HFF-Myc (cell line): ENCODE measurements around the gene PRAMEF20.
"Not testable (repeated sequence)": the region's sequence is repeated elsewhere in the genome, so short reads cannot be mapped to it uniquely, and the experiment has no call there.

Experiments used
- DNase-seq: peaks from one replicate; pipeline ENCODE4 v3.0.0-alpha.2; 2011; ENCODE audit warnings: low read depth; ENCODE audit errors: extremely low read depth
- H3K4me3 ChIP-seq: replicated peaks from 2 replicates; pipeline ENCODE4 v1.5.1; 2011; ENCODE audit warnings: low read depth, mild to moderate bottlenecking, control low read depth, low read length
- CTCF ChIP-seq: IDR thresholded peaks from 2 replicates; pipeline ENCODE4 v1.5.1; 2012; ENCODE audit warnings: mild to moderate bottlenecking, low read depth, low read length, control low read depth; ENCODE audit errors: missing control alignments

Gene PRAMEF20

GRCh38 chr1:13410150-13410549, at the start of gene PRAMEF20:
Gene PRAMEF20 (plus strand): TSS chr1:13410450. CDS start chr1:13416355, 5,905 bp downstream.
- H3K4me3 ChIP-seq, DNase-seq: not testable (repeated sequence)

GRCh38 chr1:13362364-13362763, 47.9 kb upstream of the PRAMEF20 start:
- DNase-seq, H3K4me3 ChIP-seq: not testable (repeated sequence)

GRCh38 chr1:13364928-13365327, 45.3 kb upstream of the PRAMEF20 start:
- DNase-seq, H3K4me3 ChIP-seq: not testable (repeated sequence)

- H3K4me3 ChIP-seq, DNase-seq: not testable (repeated sequence)
These were observed 43.7 kb upstream of the PRAMEF20 start for GRCh38 chr1:13366536-13366935.

- DNase-seq, H3K4me3 ChIP-seq: not testable (repeated sequence)
These were observed 41.7 kb upstream of the PRAMEF20 start for GRCh38 chr1:13368544-13368943.

GRCh38 chr1:13378983-13379382, 31.3 kb upstream of the PRAMEF20 start:
- not testable (repeated sequence) for DNase-seq

GRCh38 chr1:13380380-13380779, 29.9 kb upstream of the PRAMEF20 start:
- not testable (repeated sequence) for DNase-seq

More at GRCh38 chr1:13378983-13379382, 31.3 kb upstream of the PRAMEF20 start:
- not testable (repeated sequence) for H3K4me3 ChIP-seq

GRCh38 chr1:13389332-13389731, 20.9 kb upstream of the PRAMEF20 start, which contains the start of gene PRAMEF17:
Gene PRAMEF17 (plus strand): TSS chr1:13389632. CDS start chr1:13389658, 26 bp downstream.
- not testable (repeated sequence) for DNase-seq, H3K4me3 ChIP-seq

More at GRCh38 chr1:13380380-13380779, 29.9 kb upstream of the PRAMEF20 start:
- H3K4me3 ChIP-seq = not testable (repeated sequence)

- DNase-seq, H3K4me3 ChIP-seq: not testable (repeated sequence)
These were observed 17.2 kb upstream of the PRAMEF20 start for GRCh38 chr1:13393004-13393403.

GRCh38 chr1:13394761-13395160, 15.5 kb upstream of the PRAMEF20 start:
- DNase-seq, H3K4me3 ChIP-seq: not testable (repeated sequence)

- not testable (repeated sequence) for DNase-seq, H3K4me3 ChIP-seq
These were observed 14.9 kb upstream of the PRAMEF20 start for GRCh38 chr1:13395311-13395710.

- no peak for DNase-seq
- no peak overlapping the region for H3K4me3 ChIP-seq
- no peak for TF ChIP-seq CTCF
These were observed 2.4 kb upstream of the PRAMEF20 start for GRCh38 chr1:13407811-13408210.

- DNase-seq = no peak
- no peak for TF ChIP-seq CTCF
- H3K4me3 ChIP-seq = no peak overlapping the region
These were observed 20.2 kb downstream of the PRAMEF20 start for GRCh38 chr1:13430495-13430894.
